NCI-H2107 (cell line): ENCODE data around the gene FAM227B.

Experiments used
- DNase-seq: peaks from one replicate; lab custom pipeline; 2025; lab: John Stamatoyannopoulos, UW

Gene FAM227B

GRCh38 chr15:49293941-49294340 is 326.7 kb downstream of the FAM227B start:
- no peak for DNase-seq

- no peak for DNase-seq
These were observed 330.4 kb downstream of the FAM227B start for GRCh38 chr15:49290191-49290590.

GRCh38 chr15:49288391-49288790 is 332.2 kb downstream of the FAM227B start:
- no peak for DNase-seq

GRCh38 chr15:49287481-49287880 is 333.1 kb downstream of the FAM227B start:
- no peak for DNase-seq

GRCh38 chr15:49286649-49287404 is 333.8 kb downstream of the FAM227B start:
- DNase-seq: no peak

- no peak for DNase-seq
These were observed 338.3 kb downstream of the FAM227B start for GRCh38 chr15:49282366-49282765.

GRCh38 chr15:49279521-49280456 is 340.8 kb downstream of the FAM227B start:
- DNase-seq: no peak

GRCh38 chr15:49278751-49279150 is 341.9 kb downstream of the FAM227B start:
- no peak for DNase-seq
